ENCODE results near the gene PDE9A. TPM values are rescaled to one million over a fixed set of nuclear protein-coding genes. Genes with fewer than 3 reads are reported as not detected.

PDE9A gene
- total RNA-seq, 4 donors from 2014 or later = 0.59 to 15.0 (median 6.9) TPM

- Histone ChIP-seq H3K27ac (no peak overlapping the region), H3K36me3 (no peaks in the 10 kb centered on the region), H3K4me1 (no peaks in the 10 kb centered on the region), H3K4me3 (no peak overlapping the region), H3K27me3 (no peaks in the 10 kb centered on the region), H3K9me3 (no peaks in the 10 kb centered on the region)
- DNase-seq = no peak
- TF ChIP-seq CTCF (IDR thresholded peaks at IDR 0.05) (no peak), POLR2A (IDR thresholded peaks at IDR 0.05) (no peak)
- intact Hi-C loops (cut with DNase I; ENCODE audit: low total_unique reads) = no loop called here
These were observed 27.0 kb downstream of the PDE9A start for GRCh38 chr21:42680429-42680828.

- DNase-seq = no peak
- Histone ChIP-seq H3K9me3 (no peaks in the 10 kb centered on the region), H3K36me3 (no peaks in the 10 kb centered on the region), H3K27me3 (no peaks in the 10 kb centered on the region), H3K4me1 (no peaks in the 10 kb centered on the region), H3K4me3 (no peak overlapping the region), H3K27ac (no peak overlapping the region)
- intact Hi-C loops (cut with DNase I; ENCODE audit: low total_unique reads) = no loop called here
- no peak for TF ChIP-seq CTCF (IDR thresholded peaks at IDR 0.05)
- TF ChIP-seq POLR2A (IDR thresholded peaks at IDR 0.05) = no peak
These were observed 28.1 kb downstream of the PDE9A start for GRCh38 chr21:42681296-42682206.

- Histone ChIP-seq H3K4me3 (no peak overlapping the region), H3K27ac (no peak overlapping the region), H3K27me3 (no peaks in the 10 kb centered on the region), H3K4me1 (no peaks in the 10 kb centered on the region), H3K9me3 (no peaks in the 10 kb centered on the region), H3K36me3 (no peaks in the 10 kb centered on the region)
- TF ChIP-seq CTCF (IDR thresholded peaks at IDR 0.05) = no peak
- TF ChIP-seq POLR2A (IDR thresholded peaks at IDR 0.05) = no peak
- DNase-seq = no peak
- intact Hi-C loops (cut with DNase I; ENCODE audit: low total_unique reads) = no loop called here
These were observed 29.3 kb downstream of the PDE9A start for GRCh38 chr21:42682661-42683210.

GRCh38 chr21:42683371-42684108 lies 30.1 kb downstream of the PDE9A start:
- DNase-seq = no peak
- Histone ChIP-seq H3K4me1 (no peaks in the 10 kb centered on the region), H3K27me3 (no peaks in the 10 kb centered on the region), H3K4me3 (no peak overlapping the region), H3K9me3 (no peaks in the 10 kb centered on the region), H3K27ac (no peak overlapping the region), H3K36me3 (no peaks in the 10 kb centered on the region)
- intact Hi-C loops (cut with DNase I; ENCODE audit: low total_unique reads) = no loop called here
- TF ChIP-seq CTCF (IDR thresholded peaks at IDR 0.05) = no peak
- no peak for TF ChIP-seq POLR2A (IDR thresholded peaks at IDR 0.05)
